Nephron (organoid): Measurements from ENCODE around the gene USP20.

ENCODE experiments used
- H3K27ac Mint-ChIP-seq, 3 experiments: 2 replicates each; pipeline ENCODE4 v1.8.0; 2020; ENCODE audit warnings: mixed read lengths in 3 of 3, mild to moderate bottlenecking in 2 of 3, moderate library complexity in 1 of 3
- H3K27me3 Mint-ChIP-seq: 2 replicates; pipeline ENCODE4 v1.8.0; 2021; ENCODE audit warnings: low read depth, mild to moderate bottlenecking, moderate library complexity, mixed read lengths
- H3K36me3 Mint-ChIP-seq: 2 replicates; pipeline ENCODE4 v1.8.0; 2020; ENCODE audit warnings: low read depth, mixed read lengths
- H3K4me1 Mint-ChIP-seq: 2 replicates; pipeline ENCODE4 v1.8.0; 2020; ENCODE audit warnings: mixed read lengths
- H3K4me3 Mint-ChIP-seq, 3 experiments: 2 replicates each; pipeline ENCODE4 v1.8.0; 2020; ENCODE audit warnings: mild to moderate bottlenecking in 3 of 3, mixed read lengths in 3 of 3, moderate library complexity in 2 of 3
- H3K9me3 Mint-ChIP-seq: 2 replicates; pipeline ENCODE4 v1.8.0; 2020; ENCODE audit warnings: mixed read lengths
- TF ChIP-seq, protein P1 (sequence below), 3 experiments: fragments of 200-600 bp; sonication (generic); IDR thresholded peaks; one replicate each; pipeline ENCODE4 v1.5.0; 2021; ENCODE audit warnings: antibody characterized with exemption in 3 of 3; ENCODE audit not compliant: unreplicated experiment in 3 of 3

The USP20 gene

DNA sequence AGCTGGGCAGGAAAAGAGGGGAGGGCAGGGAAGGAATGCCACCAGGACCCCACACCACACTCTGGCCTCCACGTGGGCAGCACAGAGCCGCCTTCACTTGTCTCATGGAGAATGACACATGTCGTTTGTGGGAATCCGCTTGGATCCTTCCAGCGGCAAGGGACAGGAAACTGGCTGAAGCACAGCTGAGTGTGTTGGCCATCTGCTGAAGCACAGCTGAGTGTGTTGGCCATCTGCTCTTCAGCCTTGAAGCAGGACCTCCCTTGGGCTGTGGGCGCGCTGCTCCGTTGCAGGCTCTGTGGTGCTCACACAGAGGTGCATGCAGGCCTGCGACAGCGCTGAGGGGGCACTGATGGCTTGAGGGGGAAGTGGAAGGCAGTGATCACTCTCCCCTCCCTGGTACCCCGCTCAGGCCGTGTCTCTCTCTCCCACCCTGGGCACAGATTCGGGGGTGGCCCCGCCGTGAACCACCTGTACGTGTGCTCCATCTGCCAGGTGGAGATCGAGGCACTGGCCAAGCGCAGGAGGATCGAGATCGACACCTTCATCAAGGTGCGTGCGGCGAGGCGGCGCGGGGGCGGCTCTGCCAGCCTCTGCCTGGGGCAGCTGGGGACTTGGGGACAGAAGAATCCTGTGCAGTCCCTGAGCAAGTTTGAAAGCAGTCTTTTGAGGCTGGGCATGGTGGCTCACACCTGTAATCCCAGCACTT lies 40.6 kb downstream of the USP20 start:
- Mint-ChIP-seq H3K27me3 (no peaks in the 10 kb centered on the region), H3K9me3 (no peaks in the 10 kb centered on the region), H3K36me3 (peaks cover 24% of the 10 kb centered on the region), H3K4me3 (no peak overlapping the region), H3K4me1 (peaks cover 17% of the 10 kb centered on the region), H3K27ac (no peak overlapping the region)
- TF ChIP-seq, protein P1, sequence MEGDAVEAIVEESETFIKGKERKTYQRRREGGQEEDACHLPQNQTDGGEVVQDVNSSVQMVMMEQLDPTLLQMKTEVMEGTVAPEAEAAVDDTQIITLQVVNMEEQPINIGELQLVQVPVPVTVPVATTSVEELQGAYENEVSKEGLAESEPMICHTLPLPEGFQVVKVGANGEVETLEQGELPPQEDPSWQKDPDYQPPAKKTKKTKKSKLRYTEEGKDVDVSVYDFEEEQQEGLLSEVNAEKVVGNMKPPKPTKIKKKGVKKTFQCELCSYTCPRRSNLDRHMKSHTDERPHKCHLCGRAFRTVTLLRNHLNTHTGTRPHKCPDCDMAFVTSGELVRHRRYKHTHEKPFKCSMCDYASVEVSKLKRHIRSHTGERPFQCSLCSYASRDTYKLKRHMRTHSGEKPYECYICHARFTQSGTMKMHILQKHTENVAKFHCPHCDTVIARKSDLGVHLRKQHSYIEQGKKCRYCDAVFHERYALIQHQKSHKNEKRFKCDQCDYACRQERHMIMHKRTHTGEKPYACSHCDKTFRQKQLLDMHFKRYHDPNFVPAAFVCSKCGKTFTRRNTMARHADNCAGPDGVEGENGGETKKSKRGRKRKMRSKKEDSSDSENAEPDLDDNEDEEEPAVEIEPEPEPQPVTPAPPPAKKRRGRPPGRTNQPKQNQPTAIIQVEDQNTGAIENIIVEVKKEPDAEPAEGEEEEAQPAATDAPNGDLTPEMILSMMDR (IDR thresholded peaks at IDR 0.05; ENCODE audit: unreplicated experiment in 3 of 3), result no peak

DNA sequence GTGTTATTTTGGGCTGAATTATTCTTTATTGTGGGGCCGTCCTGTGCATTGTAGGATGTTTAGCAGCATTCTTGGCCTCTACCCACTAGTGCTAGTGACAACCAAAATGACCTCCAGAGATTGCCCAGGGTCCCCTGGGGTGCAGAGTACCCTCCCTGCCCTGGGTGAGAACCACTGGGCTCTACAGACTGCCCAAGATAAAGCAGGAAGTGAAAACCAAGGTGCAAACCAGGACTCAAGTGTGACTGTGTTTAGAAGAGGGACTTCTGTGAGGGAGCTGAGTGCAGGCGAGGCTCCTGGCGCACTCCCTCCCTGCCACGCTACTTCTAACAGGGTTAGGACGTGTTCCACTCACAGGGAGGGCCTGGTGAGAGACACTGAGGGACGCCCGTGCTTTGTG lies 41.6 kb downstream of the USP20 start:
- TF ChIP-seq, protein P1 (IDR thresholded peaks at IDR 0.05; ENCODE audit: unreplicated experiment in 3 of 3), result no peak
- Mint-ChIP-seq H3K4me3 (no peak overlapping the region), H3K4me1 (peaks cover 21% of the 10 kb centered on the region), H3K27me3 (no peaks in the 10 kb centered on the region), H3K27ac (no peak overlapping the region), H3K36me3 (peaks cover 23% of the 10 kb centered on the region), H3K9me3 (no peaks in the 10 kb centered on the region)

DNA sequence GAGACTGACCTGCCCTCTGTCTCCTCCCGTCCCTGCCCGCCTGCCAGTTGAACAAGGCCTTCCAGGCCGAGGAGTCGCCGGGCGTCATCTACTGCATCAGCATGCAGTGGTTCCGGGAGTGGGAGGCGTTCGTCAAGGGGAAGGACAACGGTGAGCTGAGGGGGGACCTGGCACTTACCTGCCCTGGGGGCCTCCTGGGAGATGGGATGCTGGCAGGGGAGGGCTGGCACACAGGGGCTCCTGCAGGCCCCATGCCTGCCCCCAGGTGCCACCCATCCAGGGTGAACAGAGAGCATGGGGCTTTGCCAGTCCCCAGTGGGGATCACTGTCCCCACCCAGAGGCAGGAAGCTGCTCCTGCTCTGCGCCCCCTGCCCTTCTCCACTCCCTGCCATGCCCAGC lies 43.0 kb downstream of the USP20 start:
- Mint-ChIP-seq H3K4me3 (no peak overlapping the region), H3K27ac (no peak overlapping the region), H3K27me3 (no peaks in the 10 kb centered on the region), H3K9me3 (no peaks in the 10 kb centered on the region), H3K4me1 (peaks cover 26% of the 10 kb centered on the region), H3K36me3 (peaks cover 29% of the 10 kb centered on the region)
- TF ChIP-seq, protein P1 (IDR thresholded peaks at IDR 0.05; ENCODE audit: unreplicated experiment in 3 of 3), result no peak

DNA sequence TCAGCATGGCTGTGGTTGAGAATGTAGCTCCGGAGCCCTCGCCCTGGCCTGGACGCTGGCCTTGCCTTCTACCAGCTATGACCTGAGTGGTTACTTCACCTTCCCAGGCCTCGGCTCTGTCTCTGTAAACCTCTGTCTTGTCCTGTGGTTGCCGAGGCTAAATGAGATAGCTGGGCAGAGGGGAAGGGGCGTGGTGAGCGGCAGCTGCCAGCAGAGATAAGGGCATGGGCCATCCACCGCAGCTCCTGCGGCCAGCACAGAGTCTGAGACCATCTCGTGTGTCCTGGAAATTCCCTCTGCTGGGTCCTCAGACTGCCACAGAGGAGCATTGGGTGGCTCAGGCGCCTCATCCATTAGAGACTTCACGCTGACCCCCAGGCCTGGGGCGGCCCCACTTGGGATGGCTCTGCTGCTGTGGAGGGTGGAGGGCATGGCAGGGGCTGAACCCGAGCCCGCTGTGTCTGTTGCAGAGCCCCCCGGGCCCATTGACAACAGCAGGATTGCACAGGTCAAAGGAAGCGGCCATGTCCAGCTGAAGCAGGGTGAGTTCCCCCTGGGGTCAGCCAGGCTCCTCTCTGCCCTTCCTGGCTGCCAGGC lies 43.9 kb downstream of the USP20 start:
- H3K27me3 Mint-ChIP-seq, result no peaks in the 10 kb centered on the region
- H3K4me1 Mint-ChIP-seq, result peaks cover 25% of the 10 kb centered on the region
- H3K27ac Mint-ChIP-seq, result no peak overlapping the region
- peaks cover 24% of the 10 kb centered on the region for H3K36me3 Mint-ChIP-seq
- no peaks in the 10 kb centered on the region for H3K9me3 Mint-ChIP-seq
- no peak overlapping the region for H3K4me3 Mint-ChIP-seq
- TF ChIP-seq, protein P1 (IDR thresholded peaks at IDR 0.05; ENCODE audit: unreplicated experiment in 3 of 3), result no peak

- peaks cover 6% of the 10 kb centered on the region for H3K27me3 Mint-ChIP-seq
- peaks cover 18% of the 10 kb centered on the region for H3K36me3 Mint-ChIP-seq
- peak overlapping the region; percentile 69 to 92 (median 80) for H3K27ac Mint-ChIP-seq
- no peaks in the 10 kb centered on the region for H3K9me3 Mint-ChIP-seq
- TF ChIP-seq, protein P1 (IDR thresholded peaks at IDR 0.05; ENCODE audit: unreplicated experiment in 3 of 3), result no peak
- peaks cover 30% of the 10 kb centered on the region for H3K4me1 Mint-ChIP-seq
- H3K4me3 Mint-ChIP-seq, result no peak overlapping the region
Observed at GRCh38 chr9:129879991-129880653, 44.9 kb downstream of the USP20 start.
